GM21529 (cell line): ENCODE results near the gene CLEC3B.

ENCODE experiments used
- ATAC-seq: cut with Tn5 transposase; IDR thresholded peaks from one replicate; pipeline ENCODE4 v1.9.1; 2021; ENCODE audit not compliant: unreplicated experiment

Gene CLEC3B

GRCh38 chr3:45002720-45003119, 23.4 kb upstream of the CLEC3B start:
- no peak for ATAC-seq

- no peak for ATAC-seq
Measured at GRCh38 chr3:45003406-45003805, 22.7 kb upstream of the CLEC3B start.

GRCh38 chr3:45003859-45004258, 22.2 kb upstream of the CLEC3B start:
- ATAC-seq = no peak

GRCh38 chr3:45007091-45007490, 19.0 kb upstream of the CLEC3B start:
- ATAC-seq = no peak

- ATAC-seq = no peak
Measured at GRCh38 chr3:45008117-45008516, 18.0 kb upstream of the CLEC3B start.

- no peak for ATAC-seq
Measured at GRCh38 chr3:45009868-45010267, 16.2 kb upstream of the CLEC3B start.

GRCh38 chr3:45010811-45011333, 15.2 kb upstream of the CLEC3B start:
- no peak for ATAC-seq

- ATAC-seq = peak; percentile 55
Measured at GRCh38 chr3:45011756-45012508, 14.2 kb upstream of the CLEC3B start.

GRCh38 chr3:45012577-45012976, 13.5 kb upstream of the CLEC3B start:
- ATAC-seq = no peak

GRCh38 chr3:45016916-45017315, 9.2 kb upstream of the CLEC3B start:
- ATAC-seq = no peak

- no peak for ATAC-seq
Measured at GRCh38 chr3:45017821-45018220, 8.3 kb upstream of the CLEC3B start.

- ATAC-seq = no peak
Measured at GRCh38 chr3:45020534-45020933, 5.6 kb upstream of the CLEC3B start.

GRCh38 chr3:45021524-45022297, 4.4 kb upstream of the CLEC3B start:
- no peak for ATAC-seq

- no peak for ATAC-seq
Measured at GRCh38 chr3:45023675-45024074, 2.4 kb upstream of the CLEC3B start.

GRCh38 chr3:45024542-45025255, 1.4 kb upstream of the CLEC3B start:
- ATAC-seq = no peak

GRCh38 chr3:45026957-45027356, 854 bp downstream of the CLEC3B start:
- no peak for ATAC-seq

GRCh38 chr3:45027441-45027840, 1.3 kb downstream of the CLEC3B start:
- ATAC-seq = no peak

GRCh38 chr3:45029216-45029615, 3.1 kb downstream of the CLEC3B start:
- no peak for ATAC-seq

GRCh38 chr3:45029661-45030060, 3.6 kb downstream of the CLEC3B start:
- no peak for ATAC-seq

GRCh38 chr3:45031531-45031930, 5.4 kb downstream of the CLEC3B start:
- no peak for ATAC-seq

- ATAC-seq = no peak
Measured at GRCh38 chr3:45032113-45032512, 6.0 kb downstream of the CLEC3B start.

GRCh38 chr3:45033791-45034190, 7.7 kb downstream of the CLEC3B start:
- no peak for ATAC-seq
